ENCODE data around the gene UBE2O. TPM values are rescaled to one million over a fixed set of nuclear protein-coding genes. Genes with fewer than 3 reads are reported as not detected.

UBE2O gene
- total RNA-seq, 1 donor from 2014 or later = 12.3 TPM

DNA sequence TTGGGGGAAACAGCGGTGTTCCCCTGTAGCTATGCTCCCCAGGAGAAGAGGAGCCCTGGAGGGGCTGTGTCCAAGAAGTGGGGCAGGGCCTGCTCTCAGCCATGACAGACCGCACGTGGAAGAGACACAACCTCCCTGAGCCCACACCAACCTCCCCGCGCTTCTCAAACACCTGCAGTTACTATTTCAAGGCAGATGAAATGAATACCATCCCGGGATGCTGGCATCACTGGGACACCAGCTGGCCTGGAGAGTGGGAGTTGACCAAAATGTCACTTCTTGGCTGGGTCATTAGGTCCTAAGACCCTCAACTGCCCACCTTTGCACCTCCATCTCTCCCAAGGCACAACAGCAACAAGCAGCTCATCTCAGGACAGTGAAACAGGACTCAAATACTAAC, 36.5 kb downstream of the UBE2O start:
- no peak for DNase-seq (ENCODE audit: low read depth in 2 of 2)

- no peak for DNase-seq (ENCODE audit: low read depth in 2 of 2)
These were observed 37.2 kb downstream of the UBE2O start for GRCh38 chr17:76415786-76416185.

DNA sequence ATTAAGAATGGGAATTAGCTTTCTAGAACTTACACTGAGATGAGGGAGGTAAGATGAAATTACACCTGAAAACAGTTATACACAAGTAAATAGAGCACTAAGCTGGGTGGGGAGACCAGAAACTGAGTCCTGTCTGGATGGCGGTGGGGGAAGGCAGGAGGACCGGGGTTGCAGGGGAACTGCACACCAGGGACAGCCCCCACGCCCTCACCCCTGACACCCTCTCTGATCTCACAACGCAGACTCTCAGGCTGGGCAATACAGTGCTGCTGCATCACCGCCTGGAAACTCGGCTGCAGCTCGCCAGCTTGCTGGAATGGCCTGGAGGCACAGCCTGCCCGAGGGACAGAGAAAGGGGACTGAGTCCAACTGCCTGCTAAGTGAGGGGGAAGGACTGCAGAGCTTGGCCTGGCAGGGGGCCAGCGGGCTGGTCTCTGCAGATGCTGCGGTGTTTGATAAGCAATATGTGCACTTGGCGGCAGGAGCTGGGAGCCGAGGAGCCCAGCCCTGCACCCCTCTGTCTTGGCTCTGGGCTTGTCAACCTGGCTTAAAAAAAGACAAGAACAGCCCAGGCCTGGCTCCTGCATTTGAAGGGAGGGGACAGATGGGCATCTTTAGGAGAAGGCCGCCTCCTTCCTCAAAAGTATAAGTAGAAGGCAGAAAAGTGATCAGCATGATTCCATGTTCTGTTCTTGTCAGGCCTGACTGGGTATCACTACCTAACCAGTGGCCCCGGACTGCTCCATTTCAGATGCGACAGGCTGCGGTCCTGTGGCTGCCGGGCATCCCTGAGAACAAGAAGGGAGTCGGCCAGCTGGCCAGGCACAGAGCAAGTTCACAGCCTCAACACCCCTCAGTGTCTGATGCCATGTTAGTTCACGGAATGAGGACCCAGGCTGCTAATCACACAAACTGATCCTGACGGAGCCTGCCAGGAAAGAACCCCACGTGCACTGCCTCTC, 38.3 kb downstream of the UBE2O start:
- peak; percentile 20 to 51 for DNase-seq (ENCODE audit: low read depth in 2 of 2)

DNA sequence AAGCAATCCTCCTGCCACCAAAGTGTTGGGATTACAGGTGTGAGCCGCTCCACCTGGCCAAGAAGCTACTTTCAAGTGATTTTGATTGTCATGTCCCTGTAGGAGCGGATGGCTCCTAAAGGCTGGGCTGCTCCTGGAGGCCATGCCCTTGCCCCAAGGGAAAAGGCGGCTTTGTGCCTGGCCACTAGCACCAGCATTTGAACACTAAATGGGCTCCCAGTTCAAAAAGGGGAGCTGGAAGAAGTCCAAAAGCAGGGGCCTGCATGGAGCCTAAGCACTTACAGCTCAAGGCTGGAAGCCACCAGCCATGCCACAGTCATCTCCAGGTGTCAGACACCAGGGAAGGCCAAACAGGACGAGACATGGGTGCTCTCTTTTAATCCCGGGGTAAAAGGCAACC, 41.7 kb downstream of the UBE2O start:
- DNase-seq (ENCODE audit: low read depth in 2 of 2) = no peak

- no peak for DNase-seq (ENCODE audit: low read depth in 2 of 2)
These were observed 42.5 kb downstream of the UBE2O start for GRCh38 chr17:76410328-76410965.

DNA sequence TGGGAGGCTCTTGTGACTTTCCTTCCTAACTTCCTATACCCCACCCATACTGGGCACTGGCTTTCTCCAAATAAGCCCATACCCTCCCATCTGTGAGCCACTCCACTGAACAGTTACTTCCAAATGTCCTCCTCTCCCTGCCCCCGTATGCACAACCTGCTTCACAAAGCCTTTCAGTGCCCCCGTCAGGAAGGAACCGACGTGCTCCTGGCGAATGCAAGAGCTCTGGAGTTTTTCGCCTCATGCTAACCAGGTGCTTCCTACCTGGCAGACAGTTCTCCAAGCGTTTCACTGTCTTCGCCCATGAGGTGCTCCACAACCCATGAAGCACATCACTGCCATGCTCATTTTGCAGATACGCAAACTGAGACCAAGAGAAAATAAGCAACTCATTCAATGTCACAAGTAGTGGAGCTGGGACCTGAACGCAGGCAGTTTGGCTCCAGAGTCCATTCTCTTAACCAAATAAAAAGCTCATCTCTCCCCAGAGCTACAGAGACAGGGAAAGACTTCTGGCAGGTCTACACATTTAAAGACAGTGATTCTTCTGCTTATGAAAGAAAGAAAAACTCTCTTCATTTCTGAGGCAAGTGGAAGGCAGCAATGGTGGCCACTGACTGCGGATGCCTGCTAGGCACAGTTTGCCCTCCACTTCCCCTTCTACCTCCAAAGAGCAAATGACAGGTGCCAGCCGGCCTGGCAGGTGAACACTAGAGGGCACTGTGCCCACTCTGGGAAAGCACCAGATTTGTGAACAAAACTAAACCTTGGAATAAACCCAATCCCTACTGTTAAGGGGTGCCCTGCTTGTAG, 44.7 kb downstream of the UBE2O start:
- peak; percentile 56 to 79 for DNase-seq (ENCODE audit: low read depth in 2 of 2)

DNA sequence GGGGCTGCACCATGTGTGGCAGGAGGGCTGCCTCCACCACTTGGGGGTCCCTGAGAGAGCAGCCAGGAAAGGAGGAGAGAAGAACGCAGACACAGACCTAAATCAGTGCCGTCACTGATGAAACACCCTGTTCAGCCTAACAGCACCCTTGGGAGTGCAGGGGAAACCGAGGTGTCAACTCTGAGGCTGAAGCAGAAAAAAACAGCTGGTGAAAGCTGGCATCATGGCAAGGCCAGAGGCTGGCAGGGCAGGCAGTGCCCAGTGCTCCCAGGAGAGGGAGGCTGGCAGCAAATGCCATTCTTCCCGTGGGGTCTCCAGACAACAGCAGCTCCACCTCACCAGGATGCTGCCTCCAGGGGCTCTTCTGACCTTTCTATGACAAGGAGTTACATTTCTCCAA, 45.4 kb downstream of the UBE2O start:
- no peak for DNase-seq (ENCODE audit: low read depth in 2 of 2)

DNA sequence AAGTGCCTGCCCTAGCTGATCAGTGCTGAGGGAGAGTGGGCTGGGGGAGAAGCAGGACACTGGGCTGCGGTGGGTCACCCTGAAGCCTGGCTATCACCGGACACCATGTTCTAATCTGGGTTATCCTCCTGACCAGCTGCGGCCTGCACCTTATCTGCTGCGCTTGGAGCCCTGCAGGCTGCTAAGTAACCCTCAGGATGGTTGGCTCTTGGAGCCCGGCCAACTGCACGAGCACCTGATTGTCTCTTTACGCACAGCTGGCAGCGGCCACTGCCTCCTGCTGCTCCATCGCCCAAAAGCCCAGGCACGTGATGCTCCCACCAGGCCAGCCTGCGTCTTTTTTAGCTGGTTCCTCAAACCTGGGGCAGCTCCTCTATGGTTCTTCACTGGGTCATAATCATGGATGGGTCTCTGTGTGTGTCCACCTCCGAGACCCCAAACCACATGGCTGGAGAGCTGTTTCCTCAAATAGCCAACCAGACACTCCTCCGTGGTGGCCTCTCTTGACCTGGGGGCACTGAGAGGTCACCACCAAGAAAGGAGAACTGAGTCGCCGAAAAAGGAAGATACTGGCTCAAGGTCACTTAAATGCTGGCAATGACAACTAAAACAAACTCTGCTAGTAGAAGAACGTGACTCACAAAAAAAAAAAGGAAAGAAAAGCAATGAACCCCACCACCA, 46.8 kb downstream of the UBE2O start:
- DNase-seq (ENCODE audit: low read depth in 2 of 2) = no peak

DNA sequence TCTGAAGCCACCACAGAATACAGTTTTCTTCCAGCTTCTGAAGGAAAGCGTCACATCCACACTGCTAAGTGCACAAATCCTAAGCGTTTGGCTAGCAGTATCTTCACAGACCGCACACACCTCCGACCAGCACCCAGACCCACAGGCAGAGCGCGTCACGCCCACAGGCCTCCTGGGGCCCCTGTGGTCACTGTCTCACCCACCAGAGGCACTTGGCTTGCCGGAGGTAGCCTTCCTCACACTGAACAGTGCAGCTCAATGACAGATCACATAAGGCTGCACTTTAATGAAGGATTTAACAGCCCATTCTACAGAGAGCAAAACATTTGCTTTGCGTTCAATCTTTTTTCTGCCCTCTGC, 47.4 kb downstream of the UBE2O start:
- no peak for DNase-seq (ENCODE audit: low read depth in 2 of 2)

DNA sequence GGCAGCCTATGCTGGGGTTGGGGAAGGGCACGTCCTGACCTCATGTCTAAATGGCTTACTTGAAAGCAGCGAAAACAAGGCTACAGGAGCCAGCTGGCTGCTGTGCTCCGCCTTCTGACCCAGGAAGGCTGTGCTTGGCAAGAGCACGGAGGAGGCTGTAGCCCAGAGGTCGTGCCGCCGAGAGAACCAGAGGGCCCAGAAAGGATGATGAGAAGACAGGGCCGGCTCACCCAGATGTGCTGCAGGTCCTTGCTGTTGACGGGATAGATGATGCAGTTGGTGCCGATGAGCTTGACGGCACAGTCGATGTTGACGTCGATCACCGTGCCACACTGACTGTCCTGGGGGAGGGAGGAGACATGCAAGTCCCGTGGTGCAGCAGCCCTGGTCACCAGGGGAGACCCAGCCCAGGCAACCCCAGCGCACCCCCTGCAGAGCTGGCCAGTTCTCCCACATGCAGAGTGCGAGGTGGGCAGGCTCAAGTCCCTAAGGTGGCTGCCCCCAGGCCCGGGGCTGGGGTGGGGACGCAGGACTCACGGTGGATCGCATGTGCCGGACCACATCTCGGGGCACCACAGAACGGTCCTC, 47.9 kb downstream of the UBE2O start:
- no peak for DNase-seq (ENCODE audit: low read depth in 2 of 2)

DNA sequence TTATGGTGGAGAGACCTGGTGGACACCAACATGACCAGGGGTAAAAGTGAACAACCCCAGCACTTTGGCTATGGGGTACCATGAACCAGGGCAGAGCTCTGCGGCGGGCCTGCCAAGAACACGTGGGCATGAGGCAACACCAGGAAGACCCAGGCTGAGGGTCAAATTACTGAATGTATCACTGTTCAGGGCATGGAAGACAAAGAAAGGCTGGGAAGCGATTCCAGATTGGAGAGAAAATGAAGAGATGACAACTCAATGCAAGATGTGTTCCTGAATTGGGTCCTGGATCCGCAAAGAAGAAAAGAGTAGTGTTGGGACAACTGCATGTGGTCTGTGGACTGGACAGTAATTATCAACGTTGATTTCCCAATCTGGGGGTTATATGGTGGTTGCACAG, 48.7 kb downstream of the UBE2O start:
- no peak for DNase-seq (ENCODE audit: low read depth in 2 of 2)

GRCh38 chr17:76402711-76403110, 50.2 kb downstream of the UBE2O start:
- no peak for DNase-seq (ENCODE audit: low read depth in 2 of 2)

- no peak for DNase-seq (ENCODE audit: low read depth in 2 of 2)
These were observed 53.5 kb downstream of the UBE2O start for GRCh38 chr17:76399175-76400172.

DNA sequence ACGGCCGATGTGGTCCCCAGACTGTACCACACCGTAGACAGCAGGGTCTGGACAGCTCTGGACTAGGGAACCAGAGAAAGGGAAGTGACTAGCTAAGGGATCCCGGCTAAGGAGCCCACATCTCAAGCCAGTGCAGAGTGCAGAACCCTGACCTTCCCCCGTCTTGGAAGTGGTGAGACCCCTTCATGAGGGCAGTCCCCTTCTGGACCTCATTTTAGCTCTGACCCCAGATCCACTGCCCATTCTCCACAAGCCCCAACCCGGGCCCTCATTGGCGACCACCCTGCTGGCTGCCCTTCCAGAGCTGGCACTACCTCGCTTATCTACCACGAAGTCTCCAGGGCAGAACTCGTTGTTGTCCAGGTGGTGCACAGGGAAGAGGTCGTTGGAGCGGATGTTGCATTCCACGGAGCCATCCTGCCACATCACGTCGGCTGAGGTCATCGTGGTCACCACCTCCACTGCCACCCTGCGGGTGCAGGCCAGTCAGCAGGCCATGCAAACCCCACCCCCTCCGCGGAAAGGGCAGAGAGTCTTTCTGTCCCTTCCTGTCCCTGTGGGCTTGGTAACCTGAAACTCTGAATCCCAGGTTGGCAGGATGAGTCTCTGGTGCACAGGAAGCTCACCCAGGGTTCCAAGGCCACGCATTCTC, 54.3 kb downstream of the UBE2O start:
- no peak for DNase-seq (ENCODE audit: low read depth in 2 of 2)

DNA sequence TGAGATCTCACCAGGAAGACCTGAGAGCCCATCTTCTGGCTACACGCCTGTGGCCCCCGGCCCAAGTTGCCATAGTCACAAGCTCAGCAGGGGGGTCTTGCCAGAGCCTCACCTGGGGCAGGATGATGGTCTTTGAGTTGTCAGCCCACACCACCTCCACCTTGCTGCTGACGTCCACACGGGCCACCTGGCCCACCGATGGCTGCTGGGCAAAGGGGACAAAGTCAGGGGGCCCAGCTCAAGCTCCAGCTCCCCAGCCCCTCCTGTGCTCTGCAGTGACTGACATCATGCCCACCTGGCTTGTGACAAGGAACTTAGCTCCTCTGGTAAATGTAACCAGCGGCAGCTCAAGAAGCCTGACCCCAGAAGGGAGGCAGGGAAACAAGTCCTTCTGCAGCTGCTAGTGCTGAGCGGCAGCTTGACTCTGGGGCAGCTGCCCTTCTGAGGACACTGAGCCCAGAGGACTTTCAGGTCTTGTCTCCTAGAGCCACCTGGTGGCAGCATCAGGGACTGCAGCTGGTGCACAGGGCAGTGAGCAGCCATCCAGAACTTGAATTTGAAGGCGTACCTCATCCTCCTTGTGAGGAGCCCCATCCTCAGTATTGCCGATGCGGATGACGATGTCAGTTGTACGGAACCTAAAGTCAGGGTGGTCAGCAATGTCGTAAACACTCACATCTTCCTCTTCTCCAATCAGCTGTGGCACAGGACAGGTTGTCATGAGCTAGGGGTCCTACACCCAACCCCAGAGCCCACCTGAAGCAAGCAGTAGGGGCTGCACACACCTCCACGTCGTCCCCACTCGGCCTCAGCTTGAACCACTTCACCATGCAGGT, 55.0 kb downstream of the UBE2O start:
- peak; percentile 91 to 92 for DNase-seq (ENCODE audit: low read depth in 2 of 2)

DNA sequence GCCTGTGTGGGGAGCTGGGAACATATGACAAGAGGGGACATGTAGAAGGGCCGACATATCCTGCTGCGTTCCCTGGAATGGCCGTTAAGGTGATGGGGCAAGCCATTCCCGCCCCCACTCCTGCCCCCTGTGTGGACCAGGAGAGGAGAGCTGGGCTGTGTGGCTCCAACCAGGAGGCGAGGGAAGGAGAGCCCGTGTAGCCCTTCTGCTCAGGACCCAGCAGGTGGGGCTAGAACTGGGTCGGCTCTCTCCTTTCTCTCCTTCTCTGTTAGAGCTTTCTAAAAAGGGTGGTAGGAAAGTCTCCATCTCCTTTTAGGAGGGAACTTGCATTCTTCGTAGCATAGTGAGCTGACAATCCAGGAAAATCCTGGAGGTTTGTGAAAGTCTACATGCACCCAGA, 55.8 kb downstream of the UBE2O start:
- peak in 1 of 2 donors; percentile 38 for DNase-seq (ENCODE audit: low read depth in 2 of 2)

DNA sequence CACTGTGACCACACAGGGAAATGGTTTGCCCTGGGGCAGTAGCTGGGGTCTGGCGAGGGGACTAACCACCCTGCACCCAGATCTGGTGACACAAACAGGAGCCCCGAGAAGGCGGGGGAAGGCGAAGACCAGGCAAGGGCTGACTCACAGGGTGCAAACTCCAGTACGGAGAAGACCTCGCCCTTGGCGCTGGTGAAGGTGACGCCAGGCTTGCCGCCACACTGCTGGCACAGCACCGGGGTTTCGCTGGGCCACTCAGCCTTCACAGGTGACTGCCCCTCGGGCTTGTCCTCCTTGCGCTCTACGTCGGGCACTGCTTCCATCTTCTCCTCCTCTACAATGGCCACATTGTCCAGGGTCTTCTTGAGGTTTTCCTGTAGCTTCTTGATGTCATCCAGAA, 57.0 kb downstream of the UBE2O start:
- no peak for DNase-seq (ENCODE audit: low read depth in 2 of 2)

- peak in 1 of 2 donors; percentile 37 for DNase-seq (ENCODE audit: low read depth in 2 of 2)
These were observed 58.8 kb downstream of the UBE2O start for GRCh38 chr17:76394166-76394565.
